Naive thymus-derived CD8-positive, alpha-beta T cell (primary cell): Measurements from ENCODE around the gene PCDHA4. TPM values are rescaled to one million over a fixed set of nuclear protein-coding genes. Genes with fewer than 3 reads are reported as not detected.
"Not testable (repeated sequence)": the region's sequence is repeated elsewhere in the genome, so short reads cannot be mapped to it uniquely, and the experiment has no call there.

ENCODE experiments used
- ATAC-seq, 2 donors: fragments of 150-1000 bp; cut with Tn5 transposase in 1 of 2; sonication (Bioruptor Pico), chemical (Tn5 transposase) in 1 of 2; 1 replicate in 1 of 2; 2 replicates in 1 of 2; pipeline ENCODE4 v1.10.0; 2021; ENCODE audit warnings: mild to moderate bottlenecking in 2 of 2, moderate library complexity in 2 of 2
- POLR2A ChIA-PET: fragments of 350-600 bp; sonication (Branson Sonifier 250); formaldehyde crosslinking; loops from one replicate; lab custom pipeline; 2021; ENCODE audit warnings: antibody characterized with exemption; lab: Charles Lee
- DNase-seq, 10 donors: peaks; one replicate each; pipeline versions ENCODE4 v3.0.0 to v3.0.0-alpha.2; 2020 to 2022
- H3K27ac Mint-ChIP-seq, 10 donors: one replicate each; pipeline ENCODE4 v1.8.0; 2020 to 2022; ENCODE audit warnings: mild to moderate bottlenecking in 10 of 10, mixed read lengths in 10 of 10, moderate library complexity in 4 of 10, inconsistent platforms in 1 of 10
- H3K27me3 Mint-ChIP-seq, 5 donors: one replicate each; pipeline ENCODE4 v1.8.0; 2021 to 2022; ENCODE audit warnings: mixed read lengths in 5 of 5
- H3K36me3 Mint-ChIP-seq, 3 donors: one replicate each; pipeline ENCODE4 v1.8.0; 2020 to 2022; ENCODE audit warnings: mixed read lengths in 3 of 3, mild to moderate bottlenecking in 2 of 3, inconsistent platforms in 1 of 3
- H3K4me1 Mint-ChIP-seq, 4 donors: one replicate each; pipeline ENCODE4 v1.8.0; 2021 to 2022; ENCODE audit warnings: mixed read lengths in 4 of 4
- H3K4me3 Mint-ChIP-seq, 10 donors: one replicate each; pipeline ENCODE4 v1.8.0; 2020 to 2022; ENCODE audit warnings: mild to moderate bottlenecking in 10 of 10, mixed read lengths in 10 of 10, moderate library complexity in 6 of 10, inconsistent platforms in 1 of 10
- H3K9me3 Mint-ChIP-seq, 9 donors: one replicate each; pipeline ENCODE4 v1.8.0; 2020 to 2022; ENCODE audit warnings: mixed read lengths in 9 of 9, mild to moderate bottlenecking in 3 of 9, inconsistent platforms in 1 of 9, moderate library complexity in 1 of 9
- polyA plus RNA-seq, 3 donors: library from polyadenylated mRNA; unstranded; fragments of 300-500 nt; fragmentation: Illumina TruSeq; gene quantifications; one replicate each; pipeline ENCODE4 v1.2.3, GENCODE V29; 2021
- total RNA-seq, 8 experiments: library from RNA in 2 of 8; stranded (reverse) in 2 of 8; gene quantifications; one replicate each; pipeline ENCODE4 v1.2.3 and lab custom pipeline; 2021 to 2026

PCDHA4 gene
- total and polyA plus RNA-seq, 5 experiments from 2014 or later = not detected

GRCh38 chr5:140796072-140796717, 10.7 kb upstream of the PCDHA4 start:
- peaks cover 10 to 67% (median 42%) of the 10 kb centered on the region in 3 donors for H3K36me3 Mint-ChIP-seq
- H3K27ac Mint-ChIP-seq, DNase-seq, H3K4me3 Mint-ChIP-seq, ATAC-seq, POLR2A ChIA-PET, H3K4me1 Mint-ChIP-seq: not testable (repeated sequence)
- peaks cover 18 to 83% (median 49%) of the 10 kb centered on the region in 9 donors for H3K9me3 Mint-ChIP-seq
- peaks cover 26 to 47% (median 33%) of the 10 kb centered on the region in 5 donors for H3K27me3 Mint-ChIP-seq

DNA sequence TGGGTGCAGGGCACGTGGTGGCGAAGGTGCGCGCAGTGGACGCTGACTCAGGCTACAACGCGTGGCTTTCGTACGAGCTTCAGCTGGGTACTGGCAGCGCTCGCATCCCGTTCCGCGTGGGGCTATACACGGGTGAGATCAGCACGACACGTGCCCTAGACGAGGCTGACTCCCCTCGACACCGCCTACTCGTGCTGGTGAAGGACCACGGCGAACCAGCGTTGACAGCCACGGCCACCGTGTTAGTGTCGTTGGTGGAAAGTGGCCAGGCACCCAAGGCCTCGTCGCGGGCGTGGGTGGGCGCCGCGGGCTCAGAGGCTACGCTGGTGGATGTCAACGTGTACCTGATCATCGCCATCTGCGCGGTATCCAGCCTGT, 10.2 kb upstream of the PCDHA4 start:
- H3K4me1 Mint-ChIP-seq = no peaks in the 10 kb centered on the region
- H3K4me3 Mint-ChIP-seq = no peak overlapping the region
- peaks cover 23 to 44% (median 28%) of the 10 kb centered on the region in 5 donors for H3K27me3 Mint-ChIP-seq
- POLR2A ChIA-PET = no interaction called here
- DNase-seq (peak in 1 of 10 donors; percentile 59), ATAC-seq (no peak)
- H3K9me3 Mint-ChIP-seq = peaks cover 17 to 83% (median 46%) of the 10 kb centered on the region in 9 donors
- peaks cover 12 to 64% (median 44%) of the 10 kb centered on the region in 3 donors for H3K36me3 Mint-ChIP-seq
- H3K27ac Mint-ChIP-seq = no peak overlapping the region

DNA sequence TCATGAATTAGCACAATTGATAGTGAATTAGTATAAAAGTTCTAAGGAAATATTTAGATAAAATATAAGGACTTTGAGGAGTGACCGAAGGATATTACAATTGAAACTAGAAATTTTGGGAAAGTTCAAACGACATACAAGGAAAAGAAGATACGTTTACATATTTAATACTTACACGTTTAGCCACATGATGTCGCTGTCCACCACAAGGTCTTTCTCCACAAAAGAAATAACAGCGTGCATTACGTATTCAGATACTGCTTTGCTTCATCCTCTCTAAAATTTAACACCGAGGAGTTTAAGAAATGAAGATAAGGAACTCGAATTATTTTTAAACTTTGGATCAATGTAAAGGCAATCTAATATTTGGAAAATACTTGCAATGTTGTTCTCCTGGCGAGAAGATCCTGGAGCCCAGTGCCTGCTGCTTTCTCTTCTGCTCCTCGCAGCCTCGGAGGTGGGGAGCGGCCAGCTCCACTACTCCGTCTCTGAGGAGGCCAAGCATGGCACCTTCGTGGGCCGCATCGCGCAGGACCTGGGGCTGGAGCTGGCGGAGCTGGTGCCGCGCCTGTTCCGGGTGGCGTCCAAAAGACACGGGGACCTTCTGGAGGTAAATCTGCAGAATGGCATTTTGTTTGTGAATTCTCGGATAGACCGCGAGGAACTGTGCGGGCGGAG, 5.9 kb upstream of the PCDHA4 start, which contains the start of gene PCDHA3:
Gene PCDHA3, plus strand, starts transcription at position 242 of the 678 bp plus-strand sequence.
- H3K36me3 Mint-ChIP-seq = peaks cover 8 to 54% (median 28%) of the 10 kb centered on the region in 3 donors
- peaks cover 16 to 73% (median 40%) of the 10 kb centered on the region in 9 donors for H3K9me3 Mint-ChIP-seq
- peak within 1 kb of the TSS in 1 of 10 donors; percentile 65 for H3K27ac Mint-ChIP-seq
- no peak within 1 kb of the TSS for H3K4me3 Mint-ChIP-seq
- POLR2A ChIA-PET = no interaction called here
- no peak for DNase-seq
- H3K4me1 Mint-ChIP-seq = no peaks in the 10 kb centered on the region
- H3K27me3 Mint-ChIP-seq = peaks cover 20 to 42% (median 23%) of the 10 kb centered on the region in 5 donors
- ATAC-seq = no peak

DNA sequence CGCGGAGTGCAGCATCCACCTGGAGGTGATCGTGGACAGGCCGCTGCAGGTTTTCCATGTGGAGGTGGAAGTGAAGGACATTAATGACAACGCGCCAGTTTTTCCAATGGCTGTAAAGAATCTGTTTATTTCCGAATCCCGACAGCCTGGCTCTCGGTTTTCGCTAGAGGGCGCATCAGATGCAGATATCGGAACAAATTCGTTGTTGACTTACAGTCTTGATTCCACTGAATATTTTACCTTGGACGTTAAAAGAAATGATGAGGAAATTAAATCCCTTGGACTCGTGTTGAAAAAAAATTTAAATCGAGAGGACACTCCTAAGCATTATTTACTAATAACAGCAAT, 5.4 kb upstream of the PCDHA4 start:
- Mint-ChIP-seq H3K27me3 (peaks cover 22 to 45% (median 24%) of the 10 kb centered on the region in 5 donors), H3K27ac (no peak overlapping the region), H3K4me1 (no peaks in the 10 kb centered on the region), H3K4me3 (no peak overlapping the region), H3K9me3 (peaks cover 16 to 76% (median 42%) of the 10 kb centered on the region in 9 donors), H3K36me3 (peaks cover 8 to 57% (median 30%) of the 10 kb centered on the region in 3 donors)
- ATAC-seq (no peak), DNase-seq (no peak)
- POLR2A ChIA-PET = no interaction called here

- DNase-seq, POLR2A ChIA-PET, ATAC-seq, H3K4me1 Mint-ChIP-seq, H3K4me3 Mint-ChIP-seq, H3K27ac Mint-ChIP-seq: not testable (repeated sequence)
- peaks cover 10 to 60% (median 32%) of the 10 kb centered on the region in 3 donors for H3K36me3 Mint-ChIP-seq
- H3K27me3 Mint-ChIP-seq = peaks cover 26 to 49% (median 31%) of the 10 kb centered on the region in 5 donors
- peaks cover 16 to 80% (median 43%) of the 10 kb centered on the region in 9 donors for H3K9me3 Mint-ChIP-seq
Measured at GRCh38 chr5:140802381-140802780, 4.5 kb upstream of the PCDHA4 start.

DNA sequence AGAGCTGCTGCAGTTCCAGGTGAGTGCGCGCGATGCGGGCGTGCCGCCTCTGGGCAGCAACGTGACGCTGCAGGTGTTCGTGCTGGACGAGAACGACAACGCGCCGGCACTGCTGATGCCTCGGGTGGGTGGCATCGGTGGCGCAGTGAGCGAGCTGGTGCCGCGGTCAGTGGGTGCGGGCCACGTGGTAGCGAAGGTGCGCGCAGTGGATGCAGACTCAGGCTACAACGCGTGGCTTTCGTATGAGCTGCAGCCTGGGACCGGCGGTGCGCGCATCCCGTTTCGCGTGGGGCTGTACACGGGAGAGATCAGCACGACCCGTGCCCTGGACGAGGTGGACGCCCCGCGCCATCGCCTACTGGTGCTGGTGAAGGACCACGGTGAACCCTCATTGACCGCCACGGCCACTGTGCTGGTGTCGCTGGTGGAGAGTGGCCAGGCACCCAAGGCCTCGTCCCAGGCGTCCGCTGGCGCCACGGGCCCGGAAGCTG, 4.0 kb upstream of the PCDHA4 start:
- Mint-ChIP-seq H3K27me3 (peaks cover 25 to 48% (median 34%) of the 10 kb centered on the region in 5 donors), H3K36me3 (peaks cover 10 to 62% (median 31%) of the 10 kb centered on the region in 3 donors), H3K4me3 (no peak overlapping the region), H3K9me3 (peaks cover 15 to 82% (median 42%) of the 10 kb centered on the region in 9 donors), H3K27ac (no peak overlapping the region), H3K4me1 (no peaks in the 10 kb centered on the region)
- ATAC-seq (no peak), DNase-seq (no peak)
- POLR2A ChIA-PET = no interaction called here

DNA sequence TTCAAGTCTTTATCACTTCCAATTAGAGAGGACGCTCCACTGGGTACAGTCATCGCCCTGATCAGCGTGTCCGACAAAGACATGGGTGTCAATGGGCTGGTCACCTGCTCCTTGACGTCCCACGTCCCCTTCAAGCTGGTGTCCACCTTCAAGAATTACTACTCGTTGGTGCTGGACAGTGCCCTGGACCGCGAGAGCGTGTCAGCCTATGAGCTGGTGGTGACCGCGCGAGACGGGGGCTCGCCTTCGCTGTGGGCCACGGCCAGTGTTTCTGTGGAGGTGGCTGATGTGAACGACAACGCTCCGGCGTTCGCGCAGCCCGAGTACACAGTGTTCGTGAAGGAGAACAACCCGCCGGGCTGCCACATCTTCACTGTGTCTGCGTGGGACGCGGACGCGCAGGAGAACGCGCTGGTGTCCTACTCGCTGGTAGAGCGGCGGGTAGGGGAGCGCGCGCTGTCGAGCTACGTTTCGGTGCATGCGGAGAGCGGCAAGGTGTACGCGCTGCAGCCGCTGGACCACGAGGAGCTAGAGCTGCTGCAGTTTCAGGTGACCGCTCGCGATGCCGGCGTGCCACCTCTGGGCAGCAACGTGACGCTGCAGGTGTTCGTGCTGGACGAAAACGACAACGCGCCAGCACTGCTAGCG, 1.5 kb downstream of the PCDHA4 start:
- H3K4me1 Mint-ChIP-seq, POLR2A ChIA-PET, ATAC-seq, H3K27ac Mint-ChIP-seq, DNase-seq: not testable (repeated sequence)
- Mint-ChIP-seq H3K4me3 (peak overlapping the region in 1 of 10 donors; percentile 36), H3K27me3 (peaks cover 23 to 57% (median 36%) of the 10 kb centered on the region in 5 donors), H3K9me3 (peaks cover 19 to 92% (median 55%) of the 10 kb centered on the region in 9 donors), H3K36me3 (peaks cover 5 to 64% (median 14%) of the 10 kb centered on the region in 3 donors)

DNA sequence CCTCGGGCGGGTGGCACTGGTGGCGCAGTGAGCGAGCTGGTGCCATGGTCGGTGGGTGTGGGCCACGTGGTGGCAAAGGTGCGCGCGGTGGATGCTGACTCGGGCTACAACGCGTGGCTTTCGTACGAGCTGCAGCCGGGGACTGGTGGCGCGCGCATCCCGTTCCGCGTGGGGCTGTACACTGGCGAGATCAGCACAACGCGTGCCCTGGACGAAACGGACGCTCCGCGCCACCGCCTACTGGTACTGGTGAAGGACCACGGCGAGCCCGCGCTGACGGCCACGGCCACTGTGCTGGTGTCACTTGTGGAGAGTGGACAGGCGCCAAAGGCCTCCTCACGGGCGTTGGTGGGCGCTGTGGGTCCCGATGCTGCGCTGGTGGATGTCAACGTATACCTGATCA, 2.0 kb downstream of the PCDHA4 start:
- no peak for DNase-seq

GRCh38 chr5:140821375-140822280, 14.8 kb downstream of the PCDHA4 start, which contains the start of gene PCDHA5:
Gene PCDHA5, plus strand, starts transcription at chr5:140821613.
- DNase-seq (no peak), ATAC-seq (no peak)
- no peak within 1 kb of the TSS for H3K27ac Mint-ChIP-seq
- H3K4me3 Mint-ChIP-seq = no peak within 1 kb of the TSS
- peaks cover 0 to 33% (median 6%) of the 10 kb centered on the region in 3 donors for H3K36me3 Mint-ChIP-seq
- peaks cover 12 to 18% (median 15%) of the 10 kb centered on the region in 5 donors for H3K27me3 Mint-ChIP-seq
- peaks cover 8 to 52% (median 20%) of the 10 kb centered on the region in 9 donors for H3K9me3 Mint-ChIP-seq
- POLR2A ChIA-PET = no interaction called here
- H3K4me1 Mint-ChIP-seq = no peaks in the 10 kb centered on the region

More for the DNA sequence above, 2.0 kb downstream of the PCDHA4 start:
- Mint-ChIP-seq H3K36me3 (peaks cover 3 to 61% (median 11%) of the 10 kb centered on the region in 3 donors), H3K27ac (no peak overlapping the region), H3K9me3 (peaks cover 16 to 90% (median 51%) of the 10 kb centered on the region in 9 donors), H3K27me3 (peaks cover 18 to 52% (median 33%) of the 10 kb centered on the region in 5 donors), H3K4me1 (no peaks in the 10 kb centered on the region), H3K4me3 (no peak overlapping the region)
- no peak for ATAC-seq
- POLR2A ChIA-PET = no interaction called here

DNA sequence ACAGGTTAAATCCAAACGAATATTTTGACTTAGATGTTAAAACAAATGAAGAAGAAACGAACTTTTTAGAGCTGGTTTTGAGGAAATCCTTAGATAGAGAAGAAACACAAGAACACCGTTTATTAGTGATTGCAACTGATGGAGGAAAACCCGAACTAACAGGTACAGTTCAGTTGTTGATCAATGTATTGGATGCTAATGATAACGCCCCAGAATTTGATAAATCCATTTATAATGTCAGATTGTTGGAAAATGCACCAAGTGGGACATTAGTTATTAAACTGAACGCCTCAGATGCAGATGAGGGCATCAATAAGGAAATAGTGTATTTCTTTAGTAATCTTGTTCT, 15.4 kb downstream of the PCDHA4 start:
- Mint-ChIP-seq H3K27ac (no peak overlapping the region), H3K9me3 (peaks cover 13 to 55% (median 24%) of the 10 kb centered on the region in 9 donors), H3K4me1 (no peaks in the 10 kb centered on the region), H3K4me3 (no peak overlapping the region), H3K36me3 (peaks cover 3 to 37% (median 6%) of the 10 kb centered on the region in 3 donors), H3K27me3 (peaks cover 19 to 24% (median 20%) of the 10 kb centered on the region in 5 donors)
- no peak for ATAC-seq
- POLR2A ChIA-PET = no interaction called here
- DNase-seq = no peak

DNA sequence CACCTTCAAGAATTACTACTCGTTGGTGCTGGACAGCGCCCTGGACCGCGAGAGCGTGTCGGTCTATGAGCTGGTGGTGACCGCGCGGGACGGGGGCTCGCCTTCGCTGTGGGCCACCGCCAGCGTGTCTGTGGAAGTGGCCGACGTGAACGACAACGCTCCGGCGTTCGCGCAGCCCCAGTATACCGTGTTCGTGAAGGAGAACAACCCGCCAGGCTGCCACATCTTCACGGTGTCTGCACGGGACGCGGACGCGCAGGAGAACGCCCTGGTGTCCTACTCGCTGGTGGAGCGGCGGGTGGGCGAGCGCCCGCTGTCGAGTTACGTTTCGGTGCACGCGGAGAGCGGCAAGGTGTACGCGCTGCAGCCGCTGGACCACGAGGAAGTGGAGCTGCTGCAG, 16.1 kb downstream of the PCDHA4 start:
- H3K27ac Mint-ChIP-seq, H3K4me1 Mint-ChIP-seq, ATAC-seq, POLR2A ChIA-PET, DNase-seq, H3K4me3 Mint-ChIP-seq: not testable (repeated sequence)
- Mint-ChIP-seq H3K9me3 (peaks cover 16 to 55% (median 24%) of the 10 kb centered on the region in 9 donors), H3K27me3 (peaks cover 18 to 29% (median 26%) of the 10 kb centered on the region in 5 donors), H3K36me3 (peaks cover 7 to 40% (median 13%) of the 10 kb centered on the region in 3 donors)
